HG03064 (cell line): ENCODE results near the gene GTSE1.

Experiments used
- ATAC-seq: cut with Tn5 transposase; IDR thresholded peaks from one replicate; pipeline ENCODE4 v1.9.1; 2021; ENCODE audit warnings: low read depth; ENCODE audit not compliant: unreplicated experiment

The GTSE1 gene

GRCh38 chr22:46376908-46377524, 80.3 kb downstream of the GTSE1 start:
- ATAC-seq, result no peak

DNA sequence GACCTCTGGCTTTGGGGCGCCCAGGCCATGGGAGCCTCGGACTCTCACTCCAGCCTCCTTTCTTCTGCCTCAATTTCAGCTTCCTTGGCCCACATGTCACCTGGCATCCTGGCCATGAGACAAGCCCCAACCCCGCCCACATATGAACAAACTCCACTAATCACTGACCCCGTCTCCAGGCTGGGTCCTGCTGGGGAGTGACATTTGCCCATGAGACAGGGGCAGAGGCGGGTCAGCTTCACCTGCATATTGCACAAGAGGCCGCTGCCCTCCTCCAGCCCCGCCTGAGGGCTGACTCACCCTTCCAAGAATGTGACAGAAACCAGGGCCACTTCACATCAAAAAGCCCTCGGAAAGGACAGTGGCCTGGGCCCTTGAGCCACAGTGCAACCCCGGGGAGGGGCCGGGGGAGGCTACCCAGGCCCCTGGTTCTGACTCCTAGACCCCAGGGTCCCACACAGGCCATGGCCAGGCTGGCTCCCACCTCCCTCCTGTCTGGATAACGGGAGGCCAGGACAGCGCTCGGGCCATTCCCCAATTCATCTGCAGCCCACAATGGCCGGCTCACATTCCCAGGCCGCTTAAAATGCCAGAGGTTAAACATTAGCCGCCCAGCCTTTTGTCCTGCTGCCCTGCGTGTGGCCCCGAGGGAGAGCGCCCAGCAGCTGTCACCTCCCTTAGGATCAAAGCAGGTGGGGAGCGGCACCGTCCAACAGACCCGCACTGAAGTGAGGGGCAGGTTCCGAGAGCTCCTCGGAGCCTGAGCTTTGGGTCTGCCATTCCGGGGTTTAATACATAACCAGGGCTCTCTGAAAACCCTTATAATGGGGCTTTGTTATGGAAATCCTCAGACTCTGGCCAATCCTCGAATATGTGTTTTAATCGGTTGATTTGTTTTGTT, 81.1 kb downstream of the GTSE1 start:
- ATAC-seq, result no peak

- ATAC-seq, result no peak
Measured at GRCh38 chr22:46378426-46379065, 81.9 kb downstream of the GTSE1 start.

- ATAC-seq, result no peak
Measured at GRCh38 chr22:46379066-46379930, 82.6 kb downstream of the GTSE1 start.

- no peak for ATAC-seq
Measured at GRCh38 chr22:46380069-46380468, 83.4 kb downstream of the GTSE1 start.
